Kidney (tissue), 14 donors: ENCODE data around the gene STAC2. TPM values are rescaled to one million over a fixed set of nuclear protein-coding genes. Genes with fewer than 3 reads are reported as not detected.

Source experiments
- DNase-seq, 5 donors: peaks; one replicate each; pipeline ENCODE4 v3.0.0-alpha.2; 2013 to 2020
- FAIRE-seq: peaks from 2 replicates; lab custom pipeline; 2012; peaks lifted over from hg19 to GRCh38; lab: Jason Lieb, UNC
- H3K27ac ChIP-seq, 2 donors: one replicate each; pipeline ENCODE4 v1.7.0; 2013; ENCODE audit warnings: low read depth in 2 of 2, low read length in 2 of 2, inconsistent platforms in 1 of 2
- H3K27me3 ChIP-seq: one replicate; pipeline ENCODE4 v1.7.1; 2013; ENCODE audit warnings: low read length, inconsistent platforms; ENCODE audit not compliant: control insufficient read depth, insufficient read depth
- H3K36me3 ChIP-seq, 3 donors: one replicate each; pipeline versions ENCODE4 v1.7.0 to v1.7.1; 2013; ENCODE audit warnings: low read length in 3 of 3, control low read depth in 1 of 3, inconsistent platforms in 1 of 3; ENCODE audit not compliant: insufficient read depth in 3 of 3, control insufficient read depth in 2 of 3
- H3K4me1 ChIP-seq, 3 donors: one replicate each; pipeline versions ENCODE4 v1.7.0 to v1.7.1; 2013; ENCODE audit warnings: low read length in 3 of 3, inconsistent platforms in 1 of 3, low read depth in 1 of 3; ENCODE audit not compliant: control insufficient read depth in 2 of 3, insufficient read depth in 2 of 3
- H3K4me3 ChIP-seq, 3 donors: one replicate each; pipeline versions ENCODE4 v1.7.0 to v1.8.1; 2013; ENCODE audit warnings: low read length in 3 of 3, control low read depth in 1 of 3, inconsistent platforms in 1 of 3
- H3K9ac ChIP-seq, 3 donors: one replicate each; pipeline versions ENCODE4 v1.7.0 to v1.7.1; 2013; ENCODE audit warnings: low read length in 3 of 3, control low read depth in 1 of 3, inconsistent platforms in 1 of 3
- H3K9me3 ChIP-seq, 3 donors: one replicate each; pipeline versions ENCODE4 v1.7.0 to v1.7.1; 2013; ENCODE audit warnings: low read length in 3 of 3, control low read depth in 1 of 3, inconsistent platforms in 1 of 3; ENCODE audit not compliant: control insufficient read depth in 2 of 3, insufficient read depth in 1 of 3
- intact Hi-C: fragments of 100-400 bp; cut with DNase I; formaldehyde crosslinking; loops from one replicate; pipeline ENCODE4 v1.11.1; 2022
- polyA plus RNA-seq: library from polyadenylated mRNA; stranded (reverse); fragments of 350-450 nt; fragmentation: Illumina TruSeq; extraction: RNeasy Lipid Tissue Mini Kit (QIAGEN cat#74804); gene quantifications from one replicate; pipeline ENCODE4 v1.2.3, GENCODE V29; 2014; ENCODE audit warnings: low read depth, low replicate concordance; ENCODE audit not compliant: insufficient read depth
- total RNA-seq: library from RNA; stranded (reverse); fragmentation: NEBNext Ultra II Directional; extraction: Animal tissue kit (Norgen Biotek cat#: 25700); gene quantifications from one replicate; pipeline ENCODE4 v1.2.1, GENCODE V29; 2021
- TF ChIP-seq, protein P1 (sequence below): IDR thresholded peaks from 3 replicates; pipeline ENCODE4 v1.5.1; 2012; ENCODE audit warnings: mild to moderate bottlenecking, moderate library complexity, borderline replicate concordance; ENCODE audit not compliant: insufficient read depth; ENCODE audit errors: extremely low read depth
- donor health status: control.
- donor health status: control.
- donor health status: control.
- donor health status: control.
- donor health status: control.
- donor health status: DM: yes; HTN: yes; CAD: no.
- donor health status: Normal renal cell carcinoma (clear cell type).

STAC2 gene
- total and polyA plus RNA-seq, 2 donors from 2014 or later, result 15.3 to 18.9 TPM

DNA sequence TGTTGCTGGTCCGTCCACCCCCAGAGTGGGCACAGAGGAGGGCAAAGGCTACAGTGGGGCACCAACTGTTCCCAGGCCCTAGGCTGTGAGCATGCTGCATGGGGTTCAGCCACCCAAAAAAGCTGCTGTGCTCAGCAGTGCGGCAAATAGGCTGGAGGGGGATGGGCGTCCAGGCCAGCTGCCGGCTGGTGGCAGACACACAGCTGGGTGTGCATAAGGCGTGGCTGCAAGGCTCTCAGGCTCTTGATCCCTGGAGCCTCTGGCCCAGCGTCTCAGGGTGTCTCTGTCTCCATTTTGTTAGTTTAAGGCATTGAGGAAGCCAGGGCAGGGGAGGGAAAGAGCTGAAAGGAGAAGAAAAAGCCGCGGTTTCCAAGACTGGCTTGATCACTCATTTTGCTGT is 16.9 kb downstream of the STAC2 start:
- H3K27ac ChIP-seq, result no peak overlapping the region
- H3K9ac ChIP-seq, result no peak overlapping the region
- H3K27me3 ChIP-seq, result no peaks in the 10 kb centered on the region
- FAIRE-seq (no peak), DNase-seq (peak in 2 of 5 donors; percentile 60 to 80)
- no peaks in the 10 kb centered on the region for H3K9me3 ChIP-seq
- H3K4me1 ChIP-seq, result peaks cover 0 to 15% (median 0%) of the 10 kb centered on the region in 3 donors
- no peak overlapping the region for H3K4me3 ChIP-seq
- TF ChIP-seq, protein P1, sequence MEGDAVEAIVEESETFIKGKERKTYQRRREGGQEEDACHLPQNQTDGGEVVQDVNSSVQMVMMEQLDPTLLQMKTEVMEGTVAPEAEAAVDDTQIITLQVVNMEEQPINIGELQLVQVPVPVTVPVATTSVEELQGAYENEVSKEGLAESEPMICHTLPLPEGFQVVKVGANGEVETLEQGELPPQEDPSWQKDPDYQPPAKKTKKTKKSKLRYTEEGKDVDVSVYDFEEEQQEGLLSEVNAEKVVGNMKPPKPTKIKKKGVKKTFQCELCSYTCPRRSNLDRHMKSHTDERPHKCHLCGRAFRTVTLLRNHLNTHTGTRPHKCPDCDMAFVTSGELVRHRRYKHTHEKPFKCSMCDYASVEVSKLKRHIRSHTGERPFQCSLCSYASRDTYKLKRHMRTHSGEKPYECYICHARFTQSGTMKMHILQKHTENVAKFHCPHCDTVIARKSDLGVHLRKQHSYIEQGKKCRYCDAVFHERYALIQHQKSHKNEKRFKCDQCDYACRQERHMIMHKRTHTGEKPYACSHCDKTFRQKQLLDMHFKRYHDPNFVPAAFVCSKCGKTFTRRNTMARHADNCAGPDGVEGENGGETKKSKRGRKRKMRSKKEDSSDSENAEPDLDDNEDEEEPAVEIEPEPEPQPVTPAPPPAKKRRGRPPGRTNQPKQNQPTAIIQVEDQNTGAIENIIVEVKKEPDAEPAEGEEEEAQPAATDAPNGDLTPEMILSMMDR, result no peak
- H3K36me3 ChIP-seq, result peaks cover 3 to 14% (median 10%) of the 10 kb centered on the region in 3 donors
- intact Hi-C loops, result no loop called here

DNA sequence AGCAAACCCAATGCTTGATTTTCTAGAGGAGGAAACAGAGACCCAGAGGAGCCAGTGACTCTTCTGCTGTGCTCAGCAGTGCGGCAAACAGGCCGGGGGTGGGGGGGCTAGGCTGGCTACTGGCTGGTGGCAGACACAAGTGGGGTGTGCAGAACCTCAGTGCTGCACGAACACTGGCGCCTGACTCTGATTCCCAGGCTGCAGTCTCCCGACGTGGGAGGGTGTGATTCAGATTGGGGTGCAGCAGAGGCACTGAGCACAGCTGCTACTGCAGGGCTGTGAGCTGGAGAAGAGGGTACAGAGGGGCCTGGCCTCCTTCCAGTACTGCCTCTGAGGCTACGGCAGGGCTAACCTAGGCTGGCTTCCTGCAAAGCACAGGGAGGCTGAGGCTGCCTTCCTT is 17.6 kb downstream of the STAC2 start:
- Histone ChIP-seq H3K4me1 (peaks cover 0 to 15% (median 0%) of the 10 kb centered on the region in 3 donors), H3K4me3 (no peak overlapping the region), H3K9ac (no peak overlapping the region), H3K27ac (no peak overlapping the region), H3K9me3 (no peaks in the 10 kb centered on the region), H3K27me3 (no peaks in the 10 kb centered on the region), H3K36me3 (peaks cover 7 to 22% (median 17%) of the 10 kb centered on the region in 3 donors)
- FAIRE-seq (no peak), DNase-seq (no peak)
- TF ChIP-seq, protein P1, result no peak
- intact Hi-C loops, result no loop called here

DNA sequence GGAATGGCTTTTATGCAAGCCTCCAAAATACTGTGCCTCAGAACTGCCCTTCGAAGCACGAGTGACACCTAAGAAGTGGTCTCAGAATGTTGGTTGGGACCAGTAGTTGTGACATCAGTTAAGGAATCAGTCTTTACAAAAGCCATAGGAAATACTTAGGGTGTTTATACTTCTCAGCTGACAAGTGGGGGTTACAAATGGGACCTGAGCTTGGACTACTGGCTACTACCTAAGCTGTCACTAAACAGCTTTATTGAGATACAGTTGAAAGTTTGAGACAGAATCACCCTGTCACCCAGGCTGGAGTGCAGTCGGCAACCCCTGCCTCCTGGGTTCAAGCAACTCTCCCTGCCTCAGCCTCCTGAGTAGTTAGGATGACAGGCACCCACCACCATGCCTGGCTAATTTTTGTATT is 20.6 kb downstream of the STAC2 start:
- intact Hi-C loops, result no loop called here
- TF ChIP-seq, protein P1, result no peak
- H3K9me3 ChIP-seq, result no peaks in the 10 kb centered on the region
- H3K27ac ChIP-seq, result no peak overlapping the region
- DNase-seq (no peak), FAIRE-seq (no peak)
- peaks cover 3 to 28% (median 9%) of the 10 kb centered on the region in 3 donors for H3K4me1 ChIP-seq
- H3K9ac ChIP-seq, result no peak overlapping the region
- peaks cover 18 to 37% (median 32%) of the 10 kb centered on the region in 3 donors for H3K36me3 ChIP-seq
- no peak overlapping the region for H3K4me3 ChIP-seq
- H3K27me3 ChIP-seq, result no peaks in the 10 kb centered on the region

DNA sequence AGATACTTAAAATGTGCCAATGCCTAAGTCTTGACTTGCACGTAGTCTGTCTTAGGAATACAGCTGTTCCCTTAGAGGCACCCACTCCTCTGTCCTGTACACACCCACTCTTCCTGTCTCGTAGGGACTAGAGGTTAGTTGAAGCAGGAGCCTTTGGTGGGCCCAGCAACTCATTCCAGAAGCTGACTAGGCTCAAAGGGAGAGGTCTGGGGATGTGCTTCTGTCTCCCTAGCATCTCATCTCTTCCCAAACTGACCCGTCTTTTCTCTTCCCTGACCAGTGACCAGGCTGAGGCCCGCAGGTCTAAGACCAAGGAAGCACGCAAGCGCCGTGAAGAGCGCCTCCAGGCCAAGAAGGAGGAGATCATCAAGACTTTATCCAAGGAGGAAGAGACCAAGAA is 21.5 kb downstream of the STAC2 start:
- TF ChIP-seq, protein P1, result no peak
- DNase-seq (no peak), FAIRE-seq (no peak)
- H3K9ac ChIP-seq, result no peak overlapping the region
- peaks cover 18 to 37% (median 32%) of the 10 kb centered on the region in 3 donors for H3K36me3 ChIP-seq
- H3K27me3 ChIP-seq, result no peaks in the 10 kb centered on the region
- intact Hi-C loops, result no loop called here
- H3K4me3 ChIP-seq, result no peak overlapping the region
- H3K9me3 ChIP-seq, result no peaks in the 10 kb centered on the region
- H3K27ac ChIP-seq, result no peak overlapping the region
- H3K4me1 ChIP-seq, result peaks cover 3 to 19% (median 9%) of the 10 kb centered on the region in 3 donors
